GM12878 (cell line): ENCODE results near the gene LCE1C. TPM values are rescaled to one million over a fixed set of nuclear protein-coding genes. Genes with fewer than 3 reads are reported as not detected.

ENCODE experiments used
- ATAC-seq: fragments of 200-7000 bp; cut with Tn5 transposase; 3 replicates; pipeline ENCODE4 v1.9.1; 2020; ENCODE audit warnings: mild to moderate bottlenecking, moderate library complexity
- BruUV-seq: library from RNA; stranded (reverse); fragments of 400-500 nt; replicated peaks from 2 replicates; lab custom pipeline; 2021; lab: Mats Ljungman, UMichigan
- CTCF ChIA-PET: fragments of 300-600 bp; sonication (Branson Sonifier 250); formaldehyde crosslinking; extraction: SDS; loops from one replicate; lab custom pipeline; 2021; ENCODE audit warnings: inconsistent platforms; lab: Yijun Ruan, JAX
- POLR2A ChIA-PET: fragments of 350-600 bp; formaldehyde crosslinking; extraction: SDS; loops from one replicate; lab custom pipeline; 2021; ENCODE audit warnings: inconsistent platforms; lab: Charles Lee
- RAD21 ChIA-PET: fragments of 300-600 bp; sonication (Branson Sonifier 250); formaldehyde crosslinking; loops from one replicate; lab custom pipeline; 2023; ENCODE audit warnings: antibody characterized with exemption; ENCODE audit not compliant: unreplicated experiment; lab: Charles Lee
- SMC1A ChIA-PET: fragments of 300-600 bp; sonication (Branson Sonifier 250); formaldehyde crosslinking; loops from one replicate; lab custom pipeline; 2023; ENCODE audit not compliant: unreplicated experiment, uncharacterized antibody; lab: Charles Lee
- DNase-seq: peaks from one replicate; pipeline ENCODE4 v3.0.0-alpha.2; 2011; ENCODE audit warnings: low read depth, low spot score
- FAIRE-seq: peaks from 3 replicates; lab custom pipeline; 2011; peaks lifted over from hg19 to GRCh38; lab: Jason Lieb, UNC
- H2AFZ ChIP-seq: 2 replicates; pipeline ENCODE4 v1.6.0; 2011; ENCODE audit warnings: low read depth, low read length, control low read depth; ENCODE audit not compliant: control insufficient read depth
- H3K27ac ChIP-seq: 2 replicates; pipeline ENCODE4 v1.5.1; 2011; ENCODE audit warnings: control low read depth; ENCODE audit not compliant: control insufficient read depth, insufficient read depth
- H3K27me3 ChIP-seq, 2 experiments: replicated peaks in 1 of 2; 2 replicates each; pipeline versions ENCODE4 v1.6.0 to v1.6.1; 2011; ENCODE audit warnings: low read length in 1 of 2; ENCODE audit not compliant: control insufficient read depth in 2 of 2, insufficient read depth in 2 of 2
- H3K36me3 ChIP-seq, 2 experiments: 2 replicates each; pipeline ENCODE4 v1.5.1; 2011; ENCODE audit warnings: low read length in 1 of 2; ENCODE audit not compliant: control insufficient read depth in 2 of 2, insufficient read depth in 2 of 2
- H3K4me1 ChIP-seq: 2 replicates; pipeline ENCODE4 v1.6.1; 2011; ENCODE audit warnings: mild to moderate bottlenecking, low read length, moderate library complexity, mixed read lengths; ENCODE audit not compliant: control insufficient read depth, insufficient read depth
- H3K4me2 ChIP-seq: 2 replicates; pipeline ENCODE4 v1.6.0; 2011; ENCODE audit warnings: control low read depth; ENCODE audit not compliant: control insufficient read depth, insufficient read depth
- H3K4me3 ChIP-seq: fragments of 200-600 bp; sonication (generic); 2 replicates; pipeline ENCODE4 v1.5.1; 2016
- H3K79me2 ChIP-seq: 2 replicates; pipeline ENCODE4 v1.6.0; 2011; ENCODE audit warnings: low read length; ENCODE audit not compliant: control insufficient read depth, insufficient read depth
- H3K9ac ChIP-seq: 2 replicates; pipeline ENCODE4 v1.8.0; 2011; ENCODE audit warnings: low read length, control low read depth, mixed read lengths; ENCODE audit not compliant: control insufficient read depth, insufficient read depth
- H3K9me3 ChIP-seq: replicated peaks from 3 replicates; pipeline ENCODE4 v1.5.1; 2011; ENCODE audit warnings: mild to moderate bottlenecking, low read length; ENCODE audit not compliant: control insufficient read depth, insufficient read depth
- H4K20me1 ChIP-seq: 2 replicates; pipeline ENCODE4 v1.6.0; 2011; ENCODE audit not compliant: control insufficient read depth, insufficient read depth
- RUNX3 ChIP-seq: IDR thresholded peaks from 2 replicates; pipeline ENCODE4 v1.6.1; 2012; ENCODE audit warnings: low read length, inconsistent platforms
- WGBS: methylation state at CpG from one replicate; pipeline ENCODE4 v1.1.6; 2016; ENCODE audit warnings: low lambda C conversion rate; ENCODE audit not compliant: insufficient replicate concordance, insufficient coverage; ENCODE audit errors: missing lambda C conversion rate; 5-methylcytosine and 5-hydroxymethylcytosine counted together
- in situ Hi-C: fragments of 300-500 bp; cut with MboI; formaldehyde crosslinking; loops from 9 replicates; pipeline ENCODE4 v1.14.3; 2018; ENCODE audit warnings: mixed read lengths
- intact Hi-C: fragments of 100-400 bp; cut with micrococcal nuclease; formaldehyde crosslinking; loops from one replicate; pipeline ENCODE4 v1.14.2; 2022; ENCODE audit not compliant: unreplicated experiment
- polyA plus RNA-seq, 11 experiments: library from polyadenylated mRNA; depleted of rRNA in 4 of 11; unstranded in 6 of 11; stranded (reverse) in 5 of 11; fragments of >200 nt; fragmentation: Nextera tagmentation in 4 of 11; fragmentation: Illumina TruSeq in 1 of 11; extraction: Ambion mirVana in 4 of 11; extraction: Trizol in 1 of 11; gene quantifications; 1 replicate in 1 of 11; 2 replicates in 10 of 11; pipeline versions ENCODE4 v1.2.1 to v1.2.3, GENCODE V29; 2011 to 2016; ENCODE audit warnings: inconsistent platforms in 2 of 11, missing spikeins in 2 of 11, low read depth in 1 of 11
- total RNA-seq, 4 experiments: library from RNA; depleted of rRNA in 3 of 4; stranded (reverse); fragments of >200 nt in 3 of 4; fragmentation: Illumina TruSeq in 1 of 4; extraction: Trizol in 1 of 4; gene quantifications; 2 replicates each; pipeline versions ENCODE4 v1.2.1 to v1.2.3, GENCODE V29; 2013 to 2021
- TF ChIP-seq, protein P1 (sequence below): IDR thresholded peaks from 2 replicates; pipeline ENCODE4 v1.6.1; 2012; ENCODE audit warnings: improper control_type of control experiment, low read depth, low read length; ENCODE audit not compliant: insufficient replicate concordance

The LCE1C gene
- total and polyA plus RNA-seq, 10 of the 15 experiments (the other 5 are each of a cell fraction or from before 2014, with no cell fraction given) = 0.15 to 4.1 (median 1.4) TPM; not detected in 4

GRCh38 chr1:152756872-152757271, 49.6 kb downstream of the LCE1C start:
- 0% methylated on average over 2 of the region's 2 CpGs for WGBS
- ChIA-PET SMC1A (no interaction called here), RAD21 (no interaction called here), POLR2A (no interaction called here), CTCF (interaction anchor here (0.6 kb wide), 1 partner anchor 309 kb away, joined by 3 read pairs; no protein-coding TSS in a partner anchor)
- Histone ChIP-seq H3K4me3 (no peak overlapping the region), H4K20me1 (no peaks in the 10 kb centered on the region), H3K79me2 (no peaks in the 10 kb centered on the region), H3K9me3 (no peaks in the 10 kb centered on the region), H3K27me3 (no peaks in the 10 kb centered on the region), H3K4me2 (no peak overlapping the region), H3K9ac (no peak overlapping the region), H2AFZ (no peak overlapping the region), H3K36me3 (no peaks in the 10 kb centered on the region), H3K4me1 (no peaks in the 10 kb centered on the region), H3K27ac (no peak overlapping the region)
- no TSS peak for BruUV-seq
- in situ Hi-C loops = no loop called here
- FAIRE-seq (no peak), ATAC-seq (no peak), DNase-seq (no peak)
- intact Hi-C loops = no loop called here
- TF ChIP-seq, protein P1, sequence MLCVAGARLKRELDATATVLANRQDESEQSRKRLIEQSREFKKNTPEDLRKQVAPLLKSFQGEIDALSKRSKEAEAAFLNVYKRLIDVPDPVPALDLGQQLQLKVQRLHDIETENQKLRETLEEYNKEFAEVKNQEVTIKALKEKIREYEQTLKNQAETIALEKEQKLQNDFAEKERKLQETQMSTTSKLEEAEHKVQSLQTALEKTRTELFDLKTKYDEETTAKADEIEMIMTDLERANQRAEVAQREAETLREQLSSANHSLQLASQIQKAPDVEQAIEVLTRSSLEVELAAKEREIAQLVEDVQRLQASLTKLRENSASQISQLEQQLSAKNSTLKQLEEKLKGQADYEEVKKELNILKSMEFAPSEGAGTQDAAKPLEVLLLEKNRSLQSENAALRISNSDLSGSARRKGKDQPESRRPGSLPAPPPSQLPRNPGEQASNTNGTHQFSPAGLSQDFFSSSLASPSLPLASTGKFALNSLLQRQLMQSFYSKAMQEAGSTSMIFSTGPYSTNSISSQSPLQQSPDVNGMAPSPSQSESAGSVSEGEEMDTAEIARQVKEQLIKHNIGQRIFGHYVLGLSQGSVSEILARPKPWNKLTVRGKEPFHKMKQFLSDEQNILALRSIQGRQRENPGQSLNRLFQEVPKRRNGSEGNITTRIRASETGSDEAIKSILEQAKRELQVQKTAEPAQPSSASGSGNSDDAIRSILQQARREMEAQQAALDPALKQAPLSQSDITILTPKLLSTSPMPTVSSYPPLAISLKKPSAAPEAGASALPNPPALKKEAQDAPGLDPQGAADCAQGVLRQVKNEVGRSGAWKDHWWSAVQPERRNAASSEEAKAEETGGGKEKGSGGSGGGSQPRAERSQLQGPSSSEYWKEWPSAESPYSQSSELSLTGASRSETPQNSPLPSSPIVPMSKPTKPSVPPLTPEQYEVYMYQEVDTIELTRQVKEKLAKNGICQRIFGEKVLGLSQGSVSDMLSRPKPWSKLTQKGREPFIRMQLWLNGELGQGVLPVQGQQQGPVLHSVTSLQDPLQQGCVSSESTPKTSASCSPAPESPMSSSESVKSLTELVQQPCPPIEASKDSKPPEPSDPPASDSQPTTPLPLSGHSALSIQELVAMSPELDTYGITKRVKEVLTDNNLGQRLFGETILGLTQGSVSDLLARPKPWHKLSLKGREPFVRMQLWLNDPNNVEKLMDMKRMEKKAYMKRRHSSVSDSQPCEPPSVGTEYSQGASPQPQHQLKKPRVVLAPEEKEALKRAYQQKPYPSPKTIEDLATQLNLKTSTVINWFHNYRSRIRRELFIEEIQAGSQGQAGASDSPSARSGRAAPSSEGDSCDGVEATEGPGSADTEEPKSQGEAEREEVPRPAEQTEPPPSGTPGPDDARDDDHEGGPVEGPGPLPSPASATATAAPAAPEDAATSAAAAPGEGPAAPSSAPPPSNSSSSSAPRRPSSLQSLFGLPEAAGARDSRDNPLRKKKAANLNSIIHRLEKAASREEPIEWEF = no peak
- no peak for TF ChIP-seq RUNX3

Other genes starting within 250 kb of the LCE1C start
Only the 7 nearest of the 26 such genes appear.
- gene KPRP, start 48.6 kb downstream of the LCE1C start, total RNA-seq (2014; rRNA removed) = not detected in 2 replicates
- not detected in 2 replicates for gene KPRP, start 48.6 kb downstream of the LCE1C start, total RNA-seq (2014; rRNA removed; fragmentation: Illumina TruSeq; extraction: Trizol)
- not detected in 2 replicates for gene KPRP, start 48.6 kb downstream of the LCE1C start, total RNA-seq (2021)
- gene KPRP, start 48.6 kb downstream of the LCE1C start, polyA plus RNA-seq (2011; rRNA removed) = not detected in 2 replicates
- not detected in 2 replicates for gene KPRP, start 48.6 kb downstream of the LCE1C start, polyA plus RNA-seq (2014; fragmentation: Illumina TruSeq; extraction: Trizol)
- not detected for gene KPRP, start 48.6 kb downstream of the LCE1C start, polyA plus RNA-seq (2014; fragmentation: Nextera tagmentation; extraction: Ambion mirVana)
- not detected in 2 replicates for gene KPRP, start 48.6 kb downstream of the LCE1C start, polyA plus RNA-seq (2014; rRNA removed)
- not detected for gene KPRP, start 48.6 kb downstream of the LCE1C start, polyA plus RNA-seq (2016; fragmentation: Nextera tagmentation; extraction: Ambion mirVana)
- gene LCE1F, start 31.5 kb downstream of the LCE1C start, total RNA-seq (2014; rRNA removed) = not detected in 2 replicates
- not detected in 2 replicates for gene LCE1F, start 31.5 kb downstream of the LCE1C start, total RNA-seq (2014; rRNA removed; fragmentation: Illumina TruSeq; extraction: Trizol)
- not detected in 2 replicates for gene LCE1F, start 31.5 kb downstream of the LCE1C start, total RNA-seq (2021)
- not detected in 2 replicates for gene LCE1F, start 31.5 kb downstream of the LCE1C start, polyA plus RNA-seq (2011; rRNA removed)
- not detected in 2 replicates for gene LCE1F, start 31.5 kb downstream of the LCE1C start, polyA plus RNA-seq (2014; fragmentation: Illumina TruSeq; extraction: Trizol)
- gene LCE1F, start 31.5 kb downstream of the LCE1C start, polyA plus RNA-seq (2014; fragmentation: Nextera tagmentation; extraction: Ambion mirVana) = not detected
- gene LCE1F, start 31.5 kb downstream of the LCE1C start, polyA plus RNA-seq (2014; rRNA removed) = 0.43 TPM in 1 of 2 replicates, not detected in the other
- gene LCE1F, start 31.5 kb downstream of the LCE1C start, polyA plus RNA-seq (2016; fragmentation: Nextera tagmentation; extraction: Ambion mirVana) = under 1 TPM; 0.72 to 0.96 TPM
- 0.45 and 1.1 TPM in 2 replicates for gene LCE1E, start 20.4 kb downstream of the LCE1C start, total RNA-seq (2014; rRNA removed)
- 0.41 and 0.49 TPM in 2 replicates for gene LCE1E, start 20.4 kb downstream of the LCE1C start, total RNA-seq (2014; rRNA removed; fragmentation: Illumina TruSeq; extraction: Trizol)
- gene LCE1E, start 20.4 kb downstream of the LCE1C start, total RNA-seq (2021) = 1.0 and 3.7 TPM in 2 replicates
- 0.88 and 1.4 TPM in 2 replicates for gene LCE1E, start 20.4 kb downstream of the LCE1C start, polyA plus RNA-seq (2011; rRNA removed)
- gene LCE1E, start 20.4 kb downstream of the LCE1C start, polyA plus RNA-seq (2014; fragmentation: Illumina TruSeq; extraction: Trizol) = 0.51 and 0.90 TPM in 2 replicates
- under 1 TPM in 1 of 2 experiments, not detected in 1; 0.33 TPM for gene LCE1E, start 20.4 kb downstream of the LCE1C start, polyA plus RNA-seq (2014; fragmentation: Nextera tagmentation; extraction: Ambion mirVana)
- gene LCE1E, start 20.4 kb downstream of the LCE1C start, polyA plus RNA-seq (2014; rRNA removed) = 1.1 and 1.3 TPM in 2 replicates
- 1 to 10 TPM; 6.6 to 8.2 TPM for gene LCE1E, start 20.4 kb downstream of the LCE1C start, polyA plus RNA-seq (2016; fragmentation: Nextera tagmentation; extraction: Ambion mirVana)
- gene LCE1D, start 9.9 kb downstream of the LCE1C start, total RNA-seq (2014; rRNA removed) = not detected in 2 replicates
- not detected in 2 replicates for gene LCE1D, start 9.9 kb downstream of the LCE1C start, total RNA-seq (2014; rRNA removed; fragmentation: Illumina TruSeq; extraction: Trizol)
- gene LCE1D, start 9.9 kb downstream of the LCE1C start, total RNA-seq (2021) = not detected in 2 replicates
- not detected in 2 replicates for gene LCE1D, start 9.9 kb downstream of the LCE1C start, polyA plus RNA-seq (2011; rRNA removed)
- not detected in 2 replicates for gene LCE1D, start 9.9 kb downstream of the LCE1C start, polyA plus RNA-seq (2014; fragmentation: Illumina TruSeq; extraction: Trizol)
- not detected for gene LCE1D, start 9.9 kb downstream of the LCE1C start, polyA plus RNA-seq (2014; fragmentation: Nextera tagmentation; extraction: Ambion mirVana)
- not detected in 2 replicates for gene LCE1D, start 9.9 kb downstream of the LCE1C start, polyA plus RNA-seq (2014; rRNA removed)
- not detected for gene LCE1D, start 9.9 kb downstream of the LCE1C start, polyA plus RNA-seq (2016; fragmentation: Nextera tagmentation; extraction: Ambion mirVana)
- gene LCE1B, start 5.3 kb upstream of the LCE1C start, total RNA-seq (2014; rRNA removed) = 0.16 TPM in 1 of 2 replicates, not detected in the other
- 0.18 and 0.36 TPM in 2 replicates for gene LCE1B, start 5.3 kb upstream of the LCE1C start, total RNA-seq (2014; rRNA removed; fragmentation: Illumina TruSeq; extraction: Trizol)
- 0.74 TPM in 1 of 2 replicates, not detected in the other for gene LCE1B, start 5.3 kb upstream of the LCE1C start, total RNA-seq (2021)
- 0.66 and 0.86 TPM in 2 replicates for gene LCE1B, start 5.3 kb upstream of the LCE1C start, polyA plus RNA-seq (2011; rRNA removed)
- 0.13 and 0.73 TPM in 2 replicates for gene LCE1B, start 5.3 kb upstream of the LCE1C start, polyA plus RNA-seq (2014; fragmentation: Illumina TruSeq; extraction: Trizol)
- gene LCE1B, start 5.3 kb upstream of the LCE1C start, polyA plus RNA-seq (2014; fragmentation: Nextera tagmentation; extraction: Ambion mirVana) = under 1 TPM in 1 of 2 experiments, not detected in 1; 0.20 TPM
- gene LCE1B, start 5.3 kb upstream of the LCE1C start, polyA plus RNA-seq (2014; rRNA removed) = 0.44 and 0.45 TPM in 2 replicates
- gene LCE1B, start 5.3 kb upstream of the LCE1C start, polyA plus RNA-seq (2016; fragmentation: Nextera tagmentation; extraction: Ambion mirVana) = 1 to 10 TPM; 2.4 to 3.3 TPM
- gene LCE1A, start 20.8 kb upstream of the LCE1C start, total RNA-seq (2014; rRNA removed) = not detected in 2 replicates
- gene LCE1A, start 20.8 kb upstream of the LCE1C start, total RNA-seq (2014; rRNA removed; fragmentation: Illumina TruSeq; extraction: Trizol) = not detected in 2 replicates
- gene LCE1A, start 20.8 kb upstream of the LCE1C start, total RNA-seq (2021) = not detected in 2 replicates
- gene LCE1A, start 20.8 kb upstream of the LCE1C start, polyA plus RNA-seq (2011; rRNA removed) = not detected in 2 replicates
- not detected in 2 replicates for gene LCE1A, start 20.8 kb upstream of the LCE1C start, polyA plus RNA-seq (2014; fragmentation: Illumina TruSeq; extraction: Trizol)
- gene LCE1A, start 20.8 kb upstream of the LCE1C start, polyA plus RNA-seq (2014; fragmentation: Nextera tagmentation; extraction: Ambion mirVana) = not detected
- gene LCE1A, start 20.8 kb upstream of the LCE1C start, polyA plus RNA-seq (2014; rRNA removed) = not detected in 2 replicates
- not detected for gene LCE1A, start 20.8 kb upstream of the LCE1C start, polyA plus RNA-seq (2016; fragmentation: Nextera tagmentation; extraction: Ambion mirVana)
- gene LCE6A, start 36.2 kb upstream of the LCE1C start, total RNA-seq (2014; rRNA removed) = 0.45 TPM in 1 of 2 replicates, not detected in the other
- not detected in 2 replicates for gene LCE6A, start 36.2 kb upstream of the LCE1C start, total RNA-seq (2014; rRNA removed; fragmentation: Illumina TruSeq; extraction: Trizol)
- gene LCE6A, start 36.2 kb upstream of the LCE1C start, total RNA-seq (2021) = not detected in 2 replicates
- gene LCE6A, start 36.2 kb upstream of the LCE1C start, polyA plus RNA-seq (2011; rRNA removed) = not detected in 2 replicates
- gene LCE6A, start 36.2 kb upstream of the LCE1C start, polyA plus RNA-seq (2014; fragmentation: Illumina TruSeq; extraction: Trizol) = not detected in 2 replicates
- gene LCE6A, start 36.2 kb upstream of the LCE1C start, polyA plus RNA-seq (2014; fragmentation: Nextera tagmentation; extraction: Ambion mirVana) = not detected
- gene LCE6A, start 36.2 kb upstream of the LCE1C start, polyA plus RNA-seq (2014; rRNA removed) = not detected in 2 replicates
- not detected for gene LCE6A, start 36.2 kb upstream of the LCE1C start, polyA plus RNA-seq (2016; fragmentation: Nextera tagmentation; extraction: Ambion mirVana)